Hepatocyte (in vitro differentiated cells): ENCODE measurements around the gene SLC7A14. TPM values are rescaled to one million over a fixed set of nuclear protein-coding genes. Genes with fewer than 3 reads are reported as not detected.

Source experiments
- DNase-seq: peaks from one replicate; pipeline ENCODE4 v3.0.0-alpha.2; 2016; ENCODE audit warnings: low spot score
- H2AFZ ChIP-seq: fragments of 200-600 bp; sonication (generic); 2 replicates; pipeline ENCODE4 v1.6.0; 2016; ENCODE audit warnings: antibody characterized with exemption, mild to moderate bottlenecking
- H3K27ac ChIP-seq: fragments of 200-600 bp; sonication (generic); 2 replicates; pipeline ENCODE4 v1.5.1; 2016; ENCODE audit warnings: mild to moderate bottlenecking
- H3K27me3 ChIP-seq: fragments of 200-600 bp; sonication (generic); 2 replicates; pipeline ENCODE4 v1.6.1; 2016
- H3K36me3 ChIP-seq: fragments of 200-600 bp; sonication (generic); replicated peaks from 2 replicates; pipeline ENCODE4 v1.5.1; 2016; ENCODE audit warnings: low read depth; ENCODE audit not compliant: insufficient read depth
- H3K4me1 ChIP-seq: fragments of 200-600 bp; sonication (generic); 2 replicates; pipeline ENCODE4 v1.5.1; 2016; ENCODE audit warnings: mild to moderate bottlenecking, moderate library complexity; ENCODE audit not compliant: insufficient read depth
- H3K4me2 ChIP-seq: fragments of 200-600 bp; sonication (generic); 2 replicates; pipeline ENCODE4 v1.6.0; 2016
- H3K4me3 ChIP-seq: fragments of 200-600 bp; sonication (generic); 2 replicates; pipeline ENCODE4 v1.5.1; 2016; ENCODE audit warnings: mild to moderate bottlenecking
- H3K79me2 ChIP-seq: fragments of 200-600 bp; sonication (generic); 2 replicates; pipeline ENCODE4 v1.6.0; 2017; ENCODE audit warnings: mild to moderate bottlenecking
- H3K9me2 ChIP-seq: fragments of 200-600 bp; sonication (generic); replicated peaks from 2 replicates; pipeline ENCODE4 v1.6.0; 2017; ENCODE audit warnings: mild to moderate bottlenecking; ENCODE audit not compliant: insufficient read depth
- H3K9me3 ChIP-seq: fragments of 200-600 bp; sonication (generic); 2 replicates; pipeline ENCODE4 v1.5.1; 2016; ENCODE audit warnings: low read depth, mild to moderate bottlenecking
- H4K20me1 ChIP-seq: fragments of 200-600 bp; sonication (generic); 2 replicates; pipeline ENCODE4 v1.6.0; 2016; ENCODE audit warnings: mild to moderate bottlenecking; ENCODE audit not compliant: insufficient read depth, poor library complexity, severe bottlenecking
- CTCF ChIP-seq: fragments of 200-600 bp; sonication (generic); IDR thresholded peaks from 2 replicates; pipeline ENCODE4 v1.5.1; 2016; ENCODE audit warnings: antibody characterized with exemption, mild to moderate bottlenecking; ENCODE audit not compliant: poor library complexity
- EZH2 ChIP-seq: fragments of 200-600 bp; sonication (generic); IDR thresholded peaks from 2 replicates; pipeline ENCODE4 v1.6.1; 2016; ENCODE audit warnings: antibody characterized with exemption, mild to moderate bottlenecking, borderline replicate concordance
- EZH2phosphoT487 ChIP-seq: fragments of 200-600 bp; sonication (generic); IDR thresholded peaks from one replicate; pipeline ENCODE4 v1.6.1; 2018; ENCODE audit warnings: antibody characterized with exemption, mild to moderate bottlenecking, low read depth, moderate library complexity; ENCODE audit not compliant: unreplicated experiment, severe bottlenecking
- WGBS: methylation state at CpG from one replicate; pipeline ENCODE4 v1.1.6; 2016; ENCODE audit warnings: low lambda C conversion rate; ENCODE audit errors: missing lambda C conversion rate; 5-methylcytosine and 5-hydroxymethylcytosine counted together
- polyA plus RNA-seq: library from polyadenylated mRNA; unstranded; fragments of >200 nt; fragmentation: Nextera tagmentation; extraction: Ambion mirVana; gene quantifications from 2 replicates; pipeline ENCODE4 v1.2.1, GENCODE V29; 2016
- total RNA-seq: library from RNA; depleted of rRNA; stranded (reverse); fragments of >200 nt; gene quantifications from 2 replicates; pipeline ENCODE4 v1.2.3, GENCODE V29; 2014

Gene SLC7A14
- total and polyA plus RNA-seq, 2 experiments from 2014 or later, result 0.10 TPM; not detected in 1

- Histone ChIP-seq H3K36me3 (no peaks in the 10 kb centered on the region), H3K9me3 (no peaks in the 10 kb centered on the region), H3K4me1 (no peaks in the 10 kb centered on the region), H2AFZ (no peak overlapping the region), H3K4me2 (no peak overlapping the region), H3K27ac (no peak overlapping the region), H3K79me2 (no peaks in the 10 kb centered on the region), H4K20me1 (no peaks in the 10 kb centered on the region), H3K4me3 (no peak overlapping the region), H3K9me2 (no peaks in the 10 kb centered on the region), H3K27me3 (no peaks in the 10 kb centered on the region)
- TF ChIP-seq CTCF, result no peak
- TF ChIP-seq EZH2, result no peak
- no peak for TF ChIP-seq EZH2phosphoT487
- DNase-seq, result no peak
These were observed 27.4 kb downstream of the SLC7A14 start for GRCh38 chr3:170558427-170558826.

- H3K36me3 ChIP-seq, result no peaks in the 10 kb centered on the region
- 100% methylated on average over 1 of the region's 1 CpG for WGBS
- H2AFZ ChIP-seq, result no peak overlapping the region
- H3K4me3 ChIP-seq, result no peak overlapping the region
- no peaks in the 10 kb centered on the region for H3K4me1 ChIP-seq
- no peaks in the 10 kb centered on the region for H4K20me1 ChIP-seq
- H3K27me3 ChIP-seq, result no peaks in the 10 kb centered on the region
- no peak for TF ChIP-seq EZH2
- no peak for TF ChIP-seq CTCF
- no peak for TF ChIP-seq EZH2phosphoT487
- H3K9me3 ChIP-seq, result no peaks in the 10 kb centered on the region
- H3K79me2 ChIP-seq, result no peaks in the 10 kb centered on the region
- no peak overlapping the region for H3K4me2 ChIP-seq
- H3K27ac ChIP-seq, result no peak overlapping the region
- H3K9me2 ChIP-seq, result no peaks in the 10 kb centered on the region
- no peak for DNase-seq
These were observed 30.5 kb downstream of the SLC7A14 start for GRCh38 chr3:170555329-170555728.

- H3K9me3 ChIP-seq, result no peaks in the 10 kb centered on the region
- H3K4me1 ChIP-seq, result no peaks in the 10 kb centered on the region
- no peaks in the 10 kb centered on the region for H3K36me3 ChIP-seq
- H3K4me2 ChIP-seq, result no peak overlapping the region
- H2AFZ ChIP-seq, result no peak overlapping the region
- H4K20me1 ChIP-seq, result no peaks in the 10 kb centered on the region
- no peak overlapping the region for H3K4me3 ChIP-seq
- no peaks in the 10 kb centered on the region for H3K79me2 ChIP-seq
- no peaks in the 10 kb centered on the region for H3K9me2 ChIP-seq
- WGBS, result 78% methylated on average over 4 of the region's 4 CpGs
- H3K27ac ChIP-seq, result no peak overlapping the region
- DNase-seq, result no peak
- H3K27me3 ChIP-seq, result no peaks in the 10 kb centered on the region
- TF ChIP-seq EZH2 (no peak), CTCF (no peak), EZH2phosphoT487 (no peak)
These were observed 31.8 kb downstream of the SLC7A14 start for GRCh38 chr3:170553788-170554757.
